Measurements from ENCODE around the gene RPTOR. TPM values are rescaled to one million over a fixed set of nuclear protein-coding genes. Genes with fewer than 3 reads are reported as not detected.
A peak's percentile ranks its signal among the peaks of the same experiment; 100 is the strongest.

The RPTOR gene
- total RNA-seq, 2 experiments from 2014 or later, result 43.6 to 47.2 TPM

- Mint-ChIP-seq H3K36me3 (peaks cover 5% of the 10 kb centered on the region), H3K27ac (peak overlapping the region; percentile 62), H3K4me3 (no peak overlapping the region), H3K9me3 (no peaks in the 10 kb centered on the region), H3K4me1 (peaks cover 21% of the 10 kb centered on the region), H3K27me3 (no peaks in the 10 kb centered on the region)
- DNase-seq, result no peak
Measured at GRCh38 chr17:80836971-80837481, 292.4 kb downstream of the RPTOR start.

GRCh38 chr17:80837711-80838110 lies 293.1 kb downstream of the RPTOR start:
- Mint-ChIP-seq H3K36me3 (peaks cover 5% of the 10 kb centered on the region), H3K27ac (no peak overlapping the region), H3K4me3 (no peak overlapping the region), H3K27me3 (no peaks in the 10 kb centered on the region), H3K4me1 (peaks cover 14% of the 10 kb centered on the region), H3K9me3 (no peaks in the 10 kb centered on the region)
- no peak for DNase-seq

GRCh38 chr17:80838311-80839025 lies 293.8 kb downstream of the RPTOR start:
- Mint-ChIP-seq H3K27ac (peak overlapping the region; percentile 66), H3K27me3 (no peaks in the 10 kb centered on the region), H3K4me3 (no peak overlapping the region), H3K9me3 (no peaks in the 10 kb centered on the region), H3K36me3 (peaks cover 5% of the 10 kb centered on the region), H3K4me1 (peaks cover 8% of the 10 kb centered on the region)
- no peak for DNase-seq

GRCh38 chr17:80839026-80839345 lies 294.3 kb downstream of the RPTOR start:
- H3K4me1 Mint-ChIP-seq, result peaks cover 4% of the 10 kb centered on the region
- H3K27me3 Mint-ChIP-seq, result no peaks in the 10 kb centered on the region
- no peak for DNase-seq
- H3K9me3 Mint-ChIP-seq, result no peaks in the 10 kb centered on the region
- H3K36me3 Mint-ChIP-seq, result peaks cover 5% of the 10 kb centered on the region
- H3K27ac Mint-ChIP-seq, result no peak overlapping the region
- H3K4me3 Mint-ChIP-seq, result no peak overlapping the region

- H3K9me3 Mint-ChIP-seq, result no peaks in the 10 kb centered on the region
Measured at GRCh38 chr17:80839511-80839941, 294.9 kb downstream of the RPTOR start.

GRCh38 chr17:80839970-80840369 lies 295.3 kb downstream of the RPTOR start:
- Mint-ChIP-seq H3K9me3 (no peaks in the 10 kb centered on the region), H3K4me1 (peaks cover 2% of the 10 kb centered on the region)
- no peak for DNase-seq

More at GRCh38 chr17:80839511-80839941, 294.9 kb downstream of the RPTOR start:
- no peak for DNase-seq
- peaks cover 5% of the 10 kb centered on the region for H3K36me3 Mint-ChIP-seq
- no peak overlapping the region for H3K27ac Mint-ChIP-seq
- peaks cover 2% of the 10 kb centered on the region for H3K4me1 Mint-ChIP-seq
- H3K4me3 Mint-ChIP-seq, result no peak overlapping the region
- no peaks in the 10 kb centered on the region for H3K27me3 Mint-ChIP-seq

GRCh38 chr17:80842456-80843013 lies 297.9 kb downstream of the RPTOR start:
- Mint-ChIP-seq H3K4me1 (peaks cover 13% of the 10 kb centered on the region), H3K27ac (no peak overlapping the region), H3K27me3 (no peaks in the 10 kb centered on the region), H3K9me3 (no peaks in the 10 kb centered on the region), H3K4me3 (no peak overlapping the region), H3K36me3 (peaks cover 16% of the 10 kb centered on the region)
- no peak for DNase-seq

More at GRCh38 chr17:80839970-80840369, 295.3 kb downstream of the RPTOR start:
- Mint-ChIP-seq H3K4me3 (no peak overlapping the region), H3K27me3 (no peaks in the 10 kb centered on the region), H3K27ac (no peak overlapping the region), H3K36me3 (peaks cover 5% of the 10 kb centered on the region)

- H3K4me1 Mint-ChIP-seq, result peaks cover 25% of the 10 kb centered on the region
- no peaks in the 10 kb centered on the region for H3K9me3 Mint-ChIP-seq
- peaks cover 24% of the 10 kb centered on the region for H3K36me3 Mint-ChIP-seq
- no peaks in the 10 kb centered on the region for H3K27me3 Mint-ChIP-seq
- no peak overlapping the region for H3K27ac Mint-ChIP-seq
- no peak overlapping the region for H3K4me3 Mint-ChIP-seq
- no peak for DNase-seq
Measured at GRCh38 chr17:80843741-80844156, 299.1 kb downstream of the RPTOR start.

GRCh38 chr17:80844418-80844990 lies 299.9 kb downstream of the RPTOR start:
- H3K9me3 Mint-ChIP-seq, result no peaks in the 10 kb centered on the region
- DNase-seq, result no peak
- H3K27me3 Mint-ChIP-seq, result no peaks in the 10 kb centered on the region
- no peak overlapping the region for H3K4me3 Mint-ChIP-seq
- peaks cover 28% of the 10 kb centered on the region for H3K4me1 Mint-ChIP-seq
- peak overlapping the region; percentile 56 for H3K27ac Mint-ChIP-seq
- H3K36me3 Mint-ChIP-seq, result peaks cover 28% of the 10 kb centered on the region

- H3K27me3 Mint-ChIP-seq, result no peaks in the 10 kb centered on the region
- H3K27ac Mint-ChIP-seq, result peak overlapping the region; percentile 64
- no peak for DNase-seq
- H3K4me3 Mint-ChIP-seq, result no peak overlapping the region
- H3K4me1 Mint-ChIP-seq, result peaks cover 31% of the 10 kb centered on the region
- H3K9me3 Mint-ChIP-seq, result no peaks in the 10 kb centered on the region
- H3K36me3 Mint-ChIP-seq, result peaks cover 28% of the 10 kb centered on the region
Measured at GRCh38 chr17:80845069-80845862, 300.6 kb downstream of the RPTOR start.

GRCh38 chr17:80845863-80846671 lies 301.4 kb downstream of the RPTOR start:
- no peak for DNase-seq
- peaks cover 35% of the 10 kb centered on the region for H3K4me1 Mint-ChIP-seq
- peak overlapping the region; percentile 64 for H3K27ac Mint-ChIP-seq
- peaks cover 28% of the 10 kb centered on the region for H3K36me3 Mint-ChIP-seq
- H3K27me3 Mint-ChIP-seq, result no peaks in the 10 kb centered on the region
- no peak overlapping the region for H3K4me3 Mint-ChIP-seq
- H3K9me3 Mint-ChIP-seq, result no peaks in the 10 kb centered on the region

GRCh38 chr17:80846932-80847331 lies 302.3 kb downstream of the RPTOR start:
- Mint-ChIP-seq H3K4me1 (peaks cover 40% of the 10 kb centered on the region), H3K27ac (peak overlapping the region; percentile 87), H3K9me3 (no peaks in the 10 kb centered on the region), H3K27me3 (no peaks in the 10 kb centered on the region), H3K36me3 (peaks cover 28% of the 10 kb centered on the region), H3K4me3 (peak overlapping the region; percentile 40)
- DNase-seq, result no peak

- Mint-ChIP-seq H3K27ac (peak overlapping the region; percentile 87), H3K27me3 (no peaks in the 10 kb centered on the region), H3K4me3 (peak overlapping the region; percentile 42), H3K4me1 (peaks cover 41% of the 10 kb centered on the region), H3K36me3 (peaks cover 28% of the 10 kb centered on the region), H3K9me3 (no peaks in the 10 kb centered on the region)
- DNase-seq, result peak; percentile 71
Measured at GRCh38 chr17:80847496-80848230, 303.0 kb downstream of the RPTOR start.

All from activated naive CD8-positive, alpha-beta T cell treated with anti-CD3 and anti-CD28 coated beads for 36 hours (primary cell).